GM18519 (cell line): ENCODE data around the gene PRR23C.
"Not testable (repeated sequence)": the region's sequence is repeated elsewhere in the genome, so short reads cannot be mapped to it uniquely, and the experiment has no call there.

Experiments
- ATAC-seq: cut with Tn5 transposase; IDR thresholded peaks from one replicate; pipeline ENCODE4 v1.9.1; 2021; ENCODE audit warnings: mild to moderate bottlenecking, moderate library complexity; ENCODE audit not compliant: unreplicated experiment, low FRiP score

Gene PRR23C

DNA sequence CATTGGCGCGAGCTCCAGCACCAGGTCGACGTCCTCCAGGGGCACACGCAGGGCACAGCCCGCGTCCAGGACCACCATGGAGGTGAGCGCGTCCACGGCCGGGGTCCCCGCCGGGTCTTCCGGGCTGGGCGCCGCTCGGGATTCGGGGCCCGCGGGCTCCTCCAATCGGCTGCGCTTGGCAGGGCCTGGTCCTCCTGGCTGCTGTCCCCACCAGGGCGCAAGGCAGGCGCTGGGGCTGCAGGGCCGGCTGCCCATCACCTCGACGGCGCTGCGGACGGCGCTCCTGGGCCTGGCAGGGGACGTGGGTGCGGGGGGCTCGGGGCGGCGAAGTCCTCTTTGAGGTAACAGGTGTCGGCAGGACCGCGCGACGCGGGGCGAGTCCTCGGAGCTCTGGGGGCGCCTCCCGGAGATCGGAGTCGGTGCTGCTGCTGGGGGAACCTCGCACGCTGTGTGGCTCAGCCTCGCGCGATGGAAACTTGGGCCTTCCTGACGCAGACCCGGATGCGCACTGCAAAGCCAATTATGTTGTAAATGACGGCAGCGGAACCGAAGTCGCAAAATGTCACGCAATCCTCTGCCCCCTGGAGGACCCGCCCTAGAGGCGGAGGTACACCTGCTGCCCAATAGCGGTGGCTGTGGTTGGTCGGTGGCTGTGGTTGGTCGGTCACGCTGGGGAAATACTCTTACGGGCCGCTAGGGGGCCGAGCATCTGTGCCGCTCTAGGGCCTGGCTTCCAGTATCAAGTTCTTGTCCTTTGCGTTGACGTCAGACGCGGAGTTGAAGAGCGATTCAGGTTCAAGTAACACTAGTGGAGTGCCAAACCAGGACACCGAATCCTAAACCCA lies at the start of gene PRR23C:
Gene PRR23C (minus strand): TSS at position 527 of the 845 bp plus-strand sequence. CDS start 272 bp downstream, at position 255.
- ATAC-seq: no peak

DNA sequence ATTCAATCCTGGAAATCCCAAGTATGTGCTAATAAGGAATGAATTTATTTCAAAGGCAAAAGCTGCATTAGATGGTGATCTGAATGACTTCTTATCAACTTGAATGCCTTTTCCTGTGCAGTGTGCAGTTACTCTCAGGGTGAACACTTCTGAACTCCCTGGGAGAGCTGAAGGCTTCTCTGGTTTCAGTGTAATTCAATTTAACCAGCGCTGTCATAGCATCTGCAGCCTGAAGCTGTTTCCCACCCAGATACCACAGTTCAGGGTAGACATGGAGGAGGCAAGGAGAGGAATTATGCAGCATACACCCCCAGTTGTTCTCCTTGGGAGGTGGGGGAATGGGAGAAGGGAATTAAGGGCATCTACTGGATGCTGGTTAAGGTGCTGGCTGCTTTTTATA lies 49.1 kb upstream of the PRR23C start:
- ATAC-seq: no peak

DNA sequence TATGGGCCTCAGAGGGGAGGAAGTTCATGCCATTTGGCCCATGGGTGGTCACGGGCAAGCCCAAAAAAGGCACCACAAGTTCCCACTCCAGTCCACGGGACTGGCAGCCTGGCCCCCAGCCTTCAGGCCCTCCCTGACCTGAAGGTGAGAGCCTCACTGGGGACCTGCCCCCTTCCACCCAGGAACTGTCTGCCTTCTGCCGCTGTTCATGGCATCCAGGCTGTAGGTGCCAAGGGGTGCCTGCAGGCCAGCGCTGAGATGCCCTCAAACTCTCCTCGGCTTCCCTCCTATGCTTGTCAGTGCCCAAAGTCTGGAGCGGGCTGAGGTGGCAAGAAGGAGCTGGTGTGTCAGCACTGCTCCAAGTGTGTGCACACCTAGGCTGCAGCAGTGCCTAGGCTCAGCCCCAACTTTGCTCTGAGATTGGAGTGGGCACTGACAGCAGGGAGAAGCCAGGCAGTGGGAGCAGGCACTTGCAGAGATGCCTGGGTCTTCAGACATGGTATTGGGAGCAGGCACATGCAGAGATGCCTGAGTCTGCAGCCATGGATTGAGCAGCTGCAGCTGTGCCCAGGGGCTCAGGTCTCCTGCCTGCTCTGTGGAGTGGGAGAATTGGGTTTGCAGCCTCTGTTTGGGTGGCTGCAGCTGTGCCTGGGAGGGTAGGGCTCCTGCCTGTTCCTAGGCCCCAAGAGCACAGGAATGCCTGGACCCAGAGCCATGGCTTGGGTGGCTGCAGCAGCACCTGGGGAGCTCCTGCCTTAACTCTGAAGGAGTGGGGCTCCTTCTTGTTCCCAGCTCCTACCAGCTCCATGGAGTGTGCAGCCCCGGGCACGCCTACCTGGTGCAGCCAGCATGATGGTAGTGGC lies 44.0 kb upstream of the PRR23C start:
- ATAC-seq: no peak

DNA sequence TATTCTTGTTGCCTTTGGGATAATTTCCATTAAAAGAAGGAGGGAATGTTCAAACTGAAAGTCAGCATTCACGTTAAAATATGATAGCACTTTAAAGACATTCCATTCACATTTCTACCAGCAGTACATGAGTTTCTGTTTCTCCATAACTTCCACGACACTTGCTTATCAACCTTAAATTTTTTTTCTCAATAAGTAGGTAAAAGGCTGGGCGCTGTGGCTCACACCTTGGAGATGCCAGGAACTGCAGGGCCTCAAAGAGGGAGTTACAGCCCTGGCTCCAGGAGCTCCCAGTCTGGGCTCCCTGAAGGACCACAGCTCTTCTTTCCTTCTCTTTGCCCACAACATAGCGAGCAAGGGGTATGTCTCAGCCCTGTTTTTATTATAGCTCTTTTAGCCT lies 42.9 kb upstream of the PRR23C start:
- ATAC-seq: no peak

DNA sequence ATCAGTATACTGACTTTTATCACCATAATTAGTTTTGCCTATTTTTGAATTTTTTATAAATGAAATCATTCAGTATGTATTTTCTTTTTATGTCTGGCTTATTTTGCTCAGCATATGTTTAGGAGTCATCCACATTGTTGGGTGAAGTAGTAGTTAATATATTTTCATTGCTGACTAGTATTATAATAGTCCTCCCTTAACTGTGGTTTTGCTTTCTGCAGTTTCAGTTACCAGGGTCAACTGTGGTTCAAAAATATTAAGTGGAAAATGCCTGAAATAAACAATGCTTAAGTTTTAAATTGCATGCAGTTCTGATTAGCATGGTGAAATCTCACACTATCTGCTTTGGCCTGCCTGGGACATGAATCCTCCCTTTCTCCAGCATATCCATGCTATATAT lies 39.5 kb upstream of the PRR23C start:
- ATAC-seq: no peak

DNA sequence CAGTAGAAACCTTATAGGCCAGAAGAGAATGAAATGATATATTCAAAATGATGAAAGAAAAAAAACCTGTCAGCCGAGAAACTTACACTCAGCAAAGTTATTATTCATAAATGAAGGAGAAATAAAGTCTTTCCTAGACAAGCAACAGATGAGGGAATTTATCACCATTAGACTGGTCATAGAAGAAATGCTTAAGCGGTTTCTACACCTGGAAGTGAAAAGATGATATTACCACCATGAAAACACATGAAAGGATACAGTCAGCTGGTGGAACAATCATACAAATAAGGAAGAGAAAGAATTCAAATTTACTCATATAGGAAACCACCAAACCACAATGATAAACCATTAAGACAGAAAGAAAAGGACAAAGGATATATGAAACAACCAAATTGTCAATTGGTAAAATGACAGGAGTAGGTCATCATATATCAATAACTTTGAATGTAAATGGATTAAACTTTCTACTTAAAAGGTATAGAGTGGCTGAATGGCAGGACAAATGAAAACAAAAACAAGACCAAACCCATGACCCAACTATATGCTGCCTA lies 29.9 kb upstream of the PRR23C start:
- ATAC-seq: no peak

DNA sequence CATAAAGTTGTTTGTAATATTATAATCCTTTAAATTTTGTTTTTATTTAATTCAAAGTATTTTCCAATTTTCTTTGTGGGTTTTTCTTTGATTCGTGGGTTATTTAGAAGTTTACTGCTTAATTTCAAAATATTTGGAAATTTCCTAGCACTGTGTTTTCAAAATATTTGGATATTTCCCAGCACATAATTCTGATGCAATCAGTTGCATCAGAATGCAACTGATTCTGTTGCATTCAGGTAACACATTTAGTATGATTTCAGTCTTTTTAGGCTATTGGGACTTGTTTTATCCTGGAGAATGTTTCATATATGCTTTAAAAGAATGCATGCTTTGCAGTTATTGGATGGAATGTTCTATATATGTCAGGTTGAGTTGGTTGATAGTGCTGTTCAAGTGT lies 18.2 kb upstream of the PRR23C start:
- no peak for ATAC-seq

DNA sequence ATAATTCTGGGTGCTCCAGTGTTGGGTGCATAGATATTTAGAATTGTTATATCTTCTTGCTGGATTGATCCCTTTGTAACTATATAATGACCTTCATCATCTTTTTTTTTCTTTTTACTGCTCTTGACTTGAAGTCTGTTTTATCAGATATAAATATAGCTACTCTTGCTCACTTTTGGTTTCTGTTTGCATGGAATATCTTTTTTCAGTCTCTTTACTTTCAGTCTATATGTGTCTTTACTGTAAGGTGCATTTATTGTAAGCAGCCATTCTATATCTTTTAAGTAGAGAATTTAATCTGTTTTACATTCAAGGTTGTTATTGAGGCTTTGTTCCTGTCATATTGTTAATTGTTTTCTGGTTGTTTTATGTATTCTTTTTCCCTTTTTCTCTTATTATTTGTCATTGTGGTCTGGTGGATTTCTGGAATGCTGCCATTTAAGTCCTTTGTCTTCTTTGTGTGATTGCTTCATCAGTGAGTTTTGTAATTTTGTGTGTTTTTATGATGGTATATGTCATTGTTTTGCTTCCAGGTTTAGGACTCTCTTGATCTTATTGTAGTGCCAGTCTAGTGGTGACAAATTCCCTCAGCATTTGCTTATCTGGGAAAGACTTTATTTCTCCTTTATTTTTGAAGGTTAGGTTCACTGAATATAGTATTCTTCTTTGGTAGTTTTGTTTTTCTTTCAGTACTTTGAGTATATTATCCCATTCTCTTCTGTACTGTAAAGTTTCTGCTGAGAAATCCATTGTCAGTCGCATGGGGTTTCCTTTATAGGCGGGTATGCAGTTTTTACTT lies 8.3 kb upstream of the PRR23C start:
- no peak for ATAC-seq

DNA sequence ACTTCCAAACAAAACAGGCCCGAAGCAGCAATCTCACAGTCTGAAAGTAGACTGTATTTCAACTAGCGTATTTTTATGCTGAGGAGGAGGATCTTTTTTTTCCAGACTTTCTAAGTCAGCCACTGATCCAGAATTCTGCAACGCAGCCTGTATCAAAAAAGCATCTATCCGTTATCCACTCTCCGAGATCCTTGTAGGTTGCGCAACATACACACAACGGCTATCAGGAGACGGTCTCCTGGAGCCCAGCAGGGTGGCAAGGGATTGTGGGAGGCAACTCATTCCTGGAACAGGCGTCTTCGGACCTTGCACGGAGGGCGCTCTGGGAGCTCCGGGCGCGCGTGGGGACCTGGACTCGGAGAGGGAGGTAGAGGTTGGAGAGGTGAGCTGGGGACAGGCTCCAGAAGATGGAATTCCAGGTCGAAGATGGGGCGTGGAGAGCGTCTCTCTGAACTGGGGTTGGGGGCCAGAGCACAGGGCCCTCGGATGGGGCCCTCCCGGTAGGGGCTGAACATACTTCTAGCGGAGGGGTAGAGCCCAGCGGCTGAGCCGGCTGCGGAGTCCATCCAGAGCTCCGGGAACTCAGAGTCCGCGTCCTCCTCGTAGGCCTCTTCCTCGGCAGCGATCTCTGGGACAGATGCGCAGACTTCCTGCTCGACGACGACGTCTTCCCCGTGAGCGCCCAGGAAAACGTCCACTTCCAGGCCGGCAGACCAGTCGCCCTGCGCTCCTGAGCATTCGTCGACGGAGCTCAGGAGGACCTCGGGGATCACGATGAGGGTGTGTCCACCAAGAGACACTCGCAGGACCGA lies 932 bp downstream of the PRR23C start:
- ATAC-seq: no peak

DNA sequence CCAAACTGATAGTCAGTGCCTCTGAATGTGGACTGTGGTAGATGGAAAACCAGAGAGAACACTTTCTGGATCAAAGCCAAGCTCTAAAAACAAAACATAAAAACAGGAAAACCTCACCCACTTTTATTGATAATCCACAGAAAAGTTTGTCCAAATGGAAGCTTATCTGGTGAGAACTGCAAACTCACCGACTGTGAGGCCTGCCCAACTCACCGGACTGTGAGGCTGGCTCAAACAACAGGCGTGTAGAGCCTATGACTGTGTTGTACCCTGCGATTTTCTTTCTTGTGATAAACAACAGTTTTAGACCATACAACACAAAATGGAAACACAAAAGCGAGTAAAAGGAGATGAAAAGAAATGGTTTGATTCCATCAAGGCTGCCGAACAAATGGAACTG lies 7.2 kb downstream of the PRR23C start:
- no peak for ATAC-seq

DNA sequence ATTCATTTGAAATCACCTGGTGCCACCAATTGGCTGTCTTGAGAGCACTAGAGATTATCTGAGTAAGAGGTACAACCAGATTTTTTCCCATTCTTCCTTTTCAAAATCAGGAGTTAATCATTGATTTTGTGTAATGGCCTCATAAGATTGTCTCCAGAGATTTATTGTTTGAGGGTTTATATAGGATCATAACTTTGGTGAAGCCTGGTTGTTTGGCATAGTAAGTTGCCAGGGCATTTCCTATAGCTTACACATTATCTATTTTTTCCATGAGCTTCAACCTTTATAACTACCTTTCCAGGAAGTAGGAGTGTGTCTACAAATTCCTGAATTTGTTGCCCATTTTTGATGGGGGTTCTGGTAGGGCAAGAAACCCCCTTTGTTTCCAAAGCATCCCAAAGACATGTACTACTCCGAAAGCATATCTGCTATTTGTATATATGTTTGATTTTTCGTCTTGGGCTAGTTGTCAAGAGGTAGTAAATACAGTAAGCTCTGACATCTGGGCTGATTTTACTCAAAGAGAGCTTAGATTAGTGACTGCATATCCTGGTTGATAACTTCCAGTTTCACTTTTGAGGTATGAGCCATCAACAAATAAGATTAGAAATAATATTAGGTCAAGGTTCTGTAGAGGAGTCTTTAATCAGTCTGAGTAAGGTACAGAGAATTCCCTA lies 12.2 kb downstream of the PRR23C start:
- ATAC-seq: no peak

DNA sequence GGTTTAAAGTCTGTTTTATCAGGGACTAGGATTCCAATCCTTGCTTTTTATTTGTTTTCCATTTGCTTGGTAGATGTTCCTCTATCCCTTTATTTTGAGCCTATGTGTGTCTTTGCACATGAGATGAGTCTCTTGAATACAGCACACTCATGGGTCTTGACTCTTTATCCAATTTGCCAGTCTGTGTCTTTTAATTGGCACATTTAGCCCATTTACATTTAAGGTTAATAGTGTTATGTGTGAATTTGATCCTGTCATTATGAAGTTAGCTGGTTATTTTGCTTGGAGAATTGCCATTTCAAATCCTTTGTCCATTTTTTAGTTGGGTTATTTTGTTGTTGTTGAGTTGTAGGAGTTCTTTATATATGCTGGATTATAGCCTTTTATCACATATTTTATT lies 14.1 kb downstream of the PRR23C start:
- ATAC-seq: not testable (repeated sequence)

DNA sequence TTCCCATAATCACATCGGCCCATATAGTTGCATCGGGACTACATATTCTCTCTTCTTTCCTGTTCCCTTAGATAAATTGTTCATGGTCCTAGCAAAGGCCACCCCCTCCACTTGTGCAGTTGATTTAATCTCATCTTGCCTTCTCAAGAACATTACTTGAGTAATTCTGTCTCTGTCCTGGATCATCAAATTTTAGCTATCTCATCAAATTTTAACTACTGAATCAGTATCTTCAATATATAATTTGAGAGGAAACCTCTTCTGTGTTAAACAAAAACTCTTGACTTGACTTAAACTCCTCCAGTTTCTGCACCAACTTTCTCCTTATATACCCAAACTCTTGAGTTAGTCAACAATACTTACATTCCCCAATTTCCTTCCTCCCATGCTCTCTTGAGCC lies 19.7 kb downstream of the PRR23C start:
- no peak for ATAC-seq

DNA sequence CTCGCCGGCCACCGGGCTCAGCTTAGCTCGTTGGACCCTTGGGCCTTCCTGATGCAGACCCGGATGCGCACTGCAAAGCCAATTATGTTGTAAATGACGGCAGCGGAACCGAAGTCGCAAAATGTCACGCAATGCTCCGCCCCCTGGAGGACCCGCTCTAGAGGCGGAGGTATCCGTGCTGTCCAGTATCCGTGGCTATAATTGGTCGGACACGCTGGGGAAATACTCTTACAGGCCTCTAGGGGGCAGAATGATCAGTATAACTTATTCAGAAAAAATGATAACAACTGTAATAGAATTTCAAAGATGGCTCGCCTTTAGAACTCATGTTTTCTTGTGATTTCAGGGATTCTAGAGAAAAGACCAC lies 23.8 kb downstream of the PRR23C start, which contains the start of gene PRR23B:
Gene PRR23B (minus strand): TSS at position 59 of the 367 bp plus-strand sequence. CDS start 265 bp downstream, outside the sequence.
- ATAC-seq: no peak

DNA sequence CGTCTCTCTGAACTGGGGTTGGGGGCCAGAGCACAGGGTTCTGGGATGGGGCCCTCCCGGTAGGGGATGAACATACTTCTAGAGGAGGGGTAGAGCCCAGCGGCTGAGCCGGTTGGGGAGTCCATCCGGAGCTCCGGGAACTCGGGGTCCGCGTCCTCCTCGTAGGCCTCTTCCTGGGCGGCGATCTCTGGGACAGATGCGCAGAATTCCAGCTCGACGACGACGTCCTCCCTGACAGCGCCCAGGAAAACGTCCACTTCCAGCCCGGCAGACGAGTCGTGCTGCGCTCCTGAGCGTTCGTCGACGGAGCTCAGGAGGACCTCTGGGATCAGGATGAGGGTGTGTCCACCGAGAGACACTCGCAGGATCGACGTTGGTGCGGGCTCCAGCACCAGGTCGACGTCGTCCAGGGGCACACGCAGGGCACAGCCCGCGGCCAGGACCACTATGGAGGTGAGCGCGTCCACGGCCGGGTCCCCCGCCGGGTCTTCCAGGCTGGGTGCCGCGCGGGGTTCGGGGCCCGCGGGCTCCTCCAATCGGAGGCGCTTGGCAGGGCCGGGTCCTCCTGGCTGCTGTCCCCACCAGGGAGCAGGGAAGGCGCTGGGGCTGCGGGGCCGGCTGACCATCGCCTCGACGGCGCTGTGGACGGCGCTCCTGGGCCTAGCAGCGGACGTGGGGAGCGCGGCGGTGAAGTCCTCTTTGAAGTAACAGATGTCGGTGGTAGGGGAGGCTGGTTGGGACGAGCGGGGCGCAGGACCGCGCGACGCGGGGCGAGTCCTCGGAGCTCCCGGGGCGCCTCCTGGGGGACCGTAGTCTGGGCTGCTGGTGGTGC lies 24.4 kb downstream of the PRR23C start:
- no peak for ATAC-seq

DNA sequence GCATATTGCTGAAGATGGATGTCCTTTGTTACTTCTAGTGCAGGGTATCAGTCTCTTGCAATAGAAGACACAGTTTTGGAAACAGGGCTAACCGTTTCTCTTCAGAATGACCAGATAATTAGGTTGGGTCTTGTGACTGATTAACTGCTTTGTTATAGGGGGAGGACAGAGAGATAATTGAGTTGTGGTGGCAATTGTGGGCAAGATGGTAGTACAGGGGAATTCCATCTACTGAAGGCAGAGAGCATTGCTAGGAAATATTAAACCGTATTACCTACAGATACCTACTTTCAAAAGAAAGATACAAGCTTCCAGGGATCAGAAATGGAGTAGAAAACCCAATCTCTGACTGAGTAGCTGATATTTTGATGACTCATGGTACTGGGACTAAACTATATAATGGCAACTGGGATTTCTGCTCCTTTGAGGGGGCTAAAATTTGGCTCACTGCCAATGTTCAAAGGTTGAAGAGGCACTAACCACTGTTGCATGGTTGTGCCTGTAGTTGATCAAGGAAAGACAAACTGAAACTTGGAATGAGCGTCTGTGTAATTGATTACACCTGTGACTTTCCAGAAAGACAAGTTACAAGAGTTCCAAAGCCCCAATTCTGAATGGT lies 28.2 kb downstream of the PRR23C start:
- ATAC-seq: no peak

DNA sequence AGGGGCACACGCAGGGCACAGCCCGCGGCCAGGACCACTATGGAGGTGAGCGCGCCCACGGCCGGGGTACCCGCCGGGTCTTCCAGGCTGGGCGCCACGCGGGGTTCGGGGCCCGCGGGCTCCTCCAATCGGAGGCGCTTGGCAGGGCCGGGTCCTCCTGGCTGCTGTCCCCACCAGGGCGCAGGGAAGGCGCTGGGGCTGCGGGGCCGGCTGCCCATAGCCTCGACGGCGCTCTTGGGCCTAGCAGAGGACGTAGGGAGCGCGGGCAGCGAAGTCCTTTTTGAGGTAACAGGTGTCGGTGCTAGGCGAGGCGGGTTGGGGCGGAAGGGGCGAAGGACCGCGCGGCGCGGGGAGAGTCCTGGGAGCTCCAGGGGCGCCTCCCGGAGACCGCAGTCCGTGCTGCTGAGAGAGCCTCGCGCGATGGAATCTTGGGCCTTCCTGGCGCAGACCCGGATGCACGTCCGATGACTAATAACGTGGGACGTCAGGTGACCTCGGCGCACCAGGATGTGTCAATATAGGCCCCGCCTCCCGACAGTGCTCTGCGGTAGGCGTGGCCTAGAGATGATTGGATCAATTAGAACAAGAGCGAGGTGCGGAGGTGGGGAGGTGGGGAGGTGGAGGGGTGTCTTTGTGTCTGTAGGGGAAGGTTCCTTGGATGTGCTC lies 38.5 kb downstream of the PRR23C start, which contains the start of gene PRR23A:
Gene PRR23A (minus strand): TSS at position 218 of the 666 bp plus-strand sequence. CDS start 0 bp downstream, at position 218.
- no peak for ATAC-seq
